Breast epithelium (tissue), 4 donors: ENCODE data around the gene HPGDS. TPM values are rescaled to one million over a fixed set of nuclear protein-coding genes. Genes with fewer than 3 reads are reported as not detected.
"Not testable (repeated sequence)": the region's sequence is repeated elsewhere in the genome, so short reads cannot be mapped to it uniquely, and the experiment has no call there.

ENCODE experiments used
- DNase-seq, 2 donors: peaks; one replicate each; pipeline ENCODE4 v3.0.0-alpha.2; 2019; ENCODE audit warnings: low spot score in 2 of 2
- H3K27ac ChIP-seq, 2 donors: fragments of 200-600 bp; sonication (generic) in 1 of 2; one replicate each; pipeline ENCODE4 v1.5.1; 2016 to 2019; ENCODE audit warnings: mild to moderate bottlenecking in 1 of 2
- H3K27me3 ChIP-seq, 2 donors: fragments of 200-600 bp; sonication (generic) in 1 of 2; one replicate each; pipeline versions ENCODE4 v1.5.1 to v1.6.0; 2017 to 2019; ENCODE audit warnings: control low read depth in 1 of 2, mild to moderate bottlenecking in 1 of 2
- H3K36me3 ChIP-seq: fragments of 200-600 bp; one replicate; pipeline ENCODE4 v1.5.1; 2019
- H3K4me1 ChIP-seq, 2 donors: fragments of 200-600 bp; sonication (generic); one replicate each; pipeline ENCODE4 v1.5.1; 2016 to 2019; ENCODE audit warnings: control low read depth in 1 of 2
- H3K4me3 ChIP-seq, 3 donors: fragments of 200-600 bp; sonication (generic); 1 replicate in 2 of 3; 2 replicates in 1 of 3; pipeline ENCODE4 v1.5.1; 2016 to 2019; ENCODE audit warnings: mild to moderate bottlenecking in 3 of 3, moderate library complexity in 2 of 3
- H3K9me3 ChIP-seq, 2 donors: fragments of 200-600 bp; sonication (generic) in 1 of 2; one replicate each; pipeline ENCODE4 v1.5.1; 2016 to 2019; ENCODE audit warnings: control low read depth in 1 of 2
- CTCF ChIP-seq, 3 donors: fragments of 450-650 bp; IDR thresholded peaks; one replicate each; pipeline ENCODE4 v1.5.1; 2016 to 2017; ENCODE audit warnings: antibody characterized with exemption in 3 of 3, mild to moderate bottlenecking in 3 of 3, moderate library complexity in 3 of 3
- POLR2A ChIP-seq: fragments of 450-650 bp; IDR thresholded peaks from one replicate; pipeline ENCODE4 v1.6.1; 2016; ENCODE audit warnings: antibody characterized with exemption, mild to moderate bottlenecking, moderate library complexity
- POLR2AphosphoS5 ChIP-seq, 3 donors: sonication (generic); formaldehyde crosslinking; IDR thresholded peaks; one replicate each; pipeline ENCODE4 v1.6.1; 2017; ENCODE audit warnings: antibody characterized with exemption in 3 of 3
- intact Hi-C: fragments of 100-400 bp; cut with DNase I; formaldehyde crosslinking; loops from one replicate; pipeline ENCODE4 v1.15.1; 2023; ENCODE audit warnings: low total_unique reads
- total RNA-seq, 3 donors: library from RNA; depleted of rRNA; stranded (reverse); fragments of >200 nt; gene quantifications; one replicate each; pipeline ENCODE4 v1.1.0, GENCODE V29; 2016

The HPGDS gene
- total RNA-seq, 3 donors from 2014 or later = 0.98 to 7.5 (median 2.0) TPM

- H3K27me3 ChIP-seq = no peaks in the 10 kb centered on the region
- H3K4me3 ChIP-seq = no peak overlapping the region
- TF ChIP-seq POLR2AphosphoS5 (IDR thresholded peaks at IDR 0.05) (no peak), POLR2A (no peak), CTCF (IDR thresholded peaks at IDR 0.05) (no peak)
- H3K36me3 ChIP-seq = no peaks in the 10 kb centered on the region
- H3K4me1 ChIP-seq = no peaks in the 10 kb centered on the region
- H3K27ac ChIP-seq = no peak overlapping the region
- intact Hi-C loops = loop anchor here (2.0 kb wide), 1 partner anchor 25 kb away; no protein-coding TSS in a partner anchor
- no peak for DNase-seq
- no peaks in the 10 kb centered on the region for H3K9me3 ChIP-seq
These were observed 2.9 kb downstream of the HPGDS start for GRCh38 chr4:94339779-94340178.

- no peaks in the 10 kb centered on the region for H3K9me3 ChIP-seq
- no peaks in the 10 kb centered on the region for H3K27me3 ChIP-seq
- H3K36me3 ChIP-seq = no peaks in the 10 kb centered on the region
- no peak for DNase-seq
- H3K4me1 ChIP-seq = no peaks in the 10 kb centered on the region
- no peak overlapping the region for H3K27ac ChIP-seq
- H3K4me3 ChIP-seq = no peak overlapping the region
- intact Hi-C loops = no loop called here
- no peak for TF ChIP-seq POLR2AphosphoS5 (IDR thresholded peaks at IDR 0.05)
- TF ChIP-seq CTCF (IDR thresholded peaks at IDR 0.05) = no peak
- TF ChIP-seq POLR2A = no peak
These were observed 3.8 kb downstream of the HPGDS start for GRCh38 chr4:94338681-94339351.

GRCh38 chr4:94336791-94337190 lies 5.8 kb downstream of the HPGDS start:
- H3K4me1 ChIP-seq, H3K36me3 ChIP-seq, H3K9me3 ChIP-seq, H3K27me3 ChIP-seq, H3K27ac ChIP-seq, H3K4me3 ChIP-seq, intact Hi-C loops, DNase-seq: not testable (repeated sequence)

GRCh38 chr4:94336303-94336702 lies 6.3 kb downstream of the HPGDS start:
- no peaks in the 10 kb centered on the region for H3K9me3 ChIP-seq
- no peak for DNase-seq
- no peaks in the 10 kb centered on the region for H3K27me3 ChIP-seq
- H3K36me3 ChIP-seq = no peaks in the 10 kb centered on the region
- intact Hi-C loops = no loop called here
- H3K4me3 ChIP-seq = no peak overlapping the region
- H3K27ac ChIP-seq = no peak overlapping the region
- no peak for TF ChIP-seq CTCF (IDR thresholded peaks at IDR 0.05)
- no peak for TF ChIP-seq POLR2AphosphoS5 (IDR thresholded peaks at IDR 0.05)
- TF ChIP-seq POLR2A = no peak
- H3K4me1 ChIP-seq = no peaks in the 10 kb centered on the region

- Histone ChIP-seq H3K36me3 (no peaks in the 10 kb centered on the region), H3K4me1 (no peaks in the 10 kb centered on the region), H3K4me3 (no peak overlapping the region), H3K9me3 (no peaks in the 10 kb centered on the region), H3K27me3 (no peaks in the 10 kb centered on the region), H3K27ac (no peak overlapping the region)
- no peak for DNase-seq
- TF ChIP-seq CTCF (IDR thresholded peaks at IDR 0.05) = no peak
- no peak for TF ChIP-seq POLR2A
- no peak for TF ChIP-seq POLR2AphosphoS5 (IDR thresholded peaks at IDR 0.05)
- intact Hi-C loops = no loop called here
These were observed 7.7 kb downstream of the HPGDS start for GRCh38 chr4:94334962-94335361.

- no peak overlapping the region for H3K27ac ChIP-seq
These were observed 8.2 kb downstream of the HPGDS start for GRCh38 chr4:94334476-94334875.

More at GRCh38 chr4:94334476-94334875, 8.2 kb downstream of the HPGDS start:
- Histone ChIP-seq H3K36me3 (no peaks in the 10 kb centered on the region), H3K4me1 (no peaks in the 10 kb centered on the region), H3K9me3 (no peaks in the 10 kb centered on the region), H3K27me3 (no peaks in the 10 kb centered on the region), H3K4me3 (no peak overlapping the region)
- intact Hi-C loops = no loop called here
- TF ChIP-seq POLR2AphosphoS5 (IDR thresholded peaks at IDR 0.05) = no peak
- no peak for DNase-seq
